ENCODE measurements around the gene PIEZO2. TPM values are rescaled to one million over a fixed set of nuclear protein-coding genes. Genes with fewer than 3 reads are reported as not detected.

The PIEZO2 gene
- total RNA-seq, 1 experiment from 2014 or later = 5.5 TPM

DNA sequence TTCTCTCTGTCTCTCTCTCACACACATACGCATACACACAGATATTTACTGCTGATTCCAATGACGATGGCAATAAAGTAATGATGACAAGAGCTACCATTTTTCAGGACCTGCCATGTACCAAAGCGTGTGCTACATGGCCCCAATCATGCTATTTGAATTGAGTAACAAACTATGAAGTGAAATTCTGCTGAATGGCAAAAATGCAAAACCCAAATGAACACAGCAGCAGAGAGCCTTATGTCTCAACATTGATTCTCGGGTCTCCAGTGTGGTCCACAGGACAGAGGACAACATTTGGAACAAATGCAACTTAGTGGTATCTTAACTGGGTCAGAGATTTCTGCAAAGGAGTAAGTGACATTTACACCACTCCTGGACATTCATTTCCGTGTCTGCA, 117.4 kb downstream of the PIEZO2 start:
- Histone ChIP-seq H3K9me3 (ENCODE audit: low read depth, low read length, poor library complexity, severe bottlenecking) (no peaks in the 10 kb centered on the region), H3K36me3 (ENCODE audit: insufficient read depth, low read length, poor library complexity, severe bottlenecking) (no peaks in the 10 kb centered on the region), H3K27ac (ENCODE audit: low read depth, low read length, poor library complexity, severe bottlenecking) (no peak overlapping the region), H3K27me3 (replicated peaks; ENCODE audit: insufficient read depth, low read depth, low read length, poor library complexity) (peaks cover 9% of the 10 kb centered on the region), H3K4me1 (ENCODE audit: insufficient read depth, low read length, poor library complexity, severe bottlenecking) (no peaks in the 10 kb centered on the region), H3K4me3 (ENCODE audit: low read depth, low read length, poor library complexity, severe bottlenecking) (no peak overlapping the region)
- intact Hi-C loops (cut with micrococcal nuclease; ENCODE audit: unreplicated experiment) = no loop called here
- ChIA-PET CTCF (no interaction called here), POLR2A (ENCODE audit: low non-redundant PET) (no interaction called here)
- no TSS peak for BruUV-seq (replicated peaks)
- TF ChIP-seq CTCF (conservative IDR thresholded peaks at IDR 0.05; ENCODE audit: low read depth, low read length) (no peak), EZH2 (IDR thresholded peaks at IDR 0.05; ENCODE audit: borderline replicate concordance, low read depth, low read length, poor library complexity, severe bottlenecking) (no peak)
- no peak for DNase-seq (ENCODE audit: low spot score)

- Histone ChIP-seq H3K27me3 (replicated peaks; ENCODE audit: insufficient read depth, low read depth, low read length, poor library complexity) (peaks cover 11% of the 10 kb centered on the region), H3K9me3 (ENCODE audit: low read depth, low read length, poor library complexity, severe bottlenecking) (no peaks in the 10 kb centered on the region), H3K27ac (ENCODE audit: low read depth, low read length, poor library complexity, severe bottlenecking) (no peak overlapping the region), H3K36me3 (ENCODE audit: insufficient read depth, low read length, poor library complexity, severe bottlenecking) (no peaks in the 10 kb centered on the region), H3K4me3 (ENCODE audit: low read depth, low read length, poor library complexity, severe bottlenecking) (no peak overlapping the region), H3K4me1 (ENCODE audit: insufficient read depth, low read length, poor library complexity, severe bottlenecking) (no peaks in the 10 kb centered on the region)
- CTCF ChIA-PET = no interaction called here
- POLR2A ChIA-PET (ENCODE audit: low non-redundant PET) = no interaction called here
- BruUV-seq (replicated peaks) = no TSS peak
- TF ChIP-seq EZH2 (IDR thresholded peaks at IDR 0.05; ENCODE audit: borderline replicate concordance, low read depth, low read length, poor library complexity, severe bottlenecking) (no peak), CTCF (conservative IDR thresholded peaks at IDR 0.05; ENCODE audit: low read depth, low read length) (no peak)
- DNase-seq (ENCODE audit: low spot score) = no peak
- intact Hi-C loops (cut with micrococcal nuclease; ENCODE audit: unreplicated experiment) = no loop called here
Measured at GRCh38 chr18:11029021-11029420, 120.3 kb downstream of the PIEZO2 start.

DNA sequence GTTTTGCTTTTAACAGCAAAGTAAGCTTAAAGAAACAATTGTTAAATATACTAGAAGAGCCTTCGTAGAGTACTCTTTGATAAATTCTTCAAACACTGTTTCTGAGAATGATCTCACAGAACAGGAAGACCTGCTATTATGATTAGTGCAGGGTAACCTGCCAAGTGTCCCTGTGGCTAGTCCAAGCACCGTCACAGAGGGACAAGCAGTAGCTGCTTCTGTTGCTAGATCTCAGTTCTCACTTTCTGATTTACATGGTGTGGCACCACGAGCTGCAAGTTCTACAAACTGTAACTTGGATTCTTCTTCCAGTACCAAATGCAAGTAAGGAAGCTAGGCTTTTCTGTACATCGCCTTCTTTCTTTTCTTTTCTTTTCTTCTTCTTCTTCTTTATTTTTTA, 121.5 kb downstream of the PIEZO2 start:
- DNase-seq (ENCODE audit: low spot score) = no peak
- no peaks in the 10 kb centered on the region for H3K4me1 ChIP-seq (ENCODE audit: insufficient read depth, low read length, poor library complexity, severe bottlenecking)
- no peak overlapping the region for H3K27ac ChIP-seq (ENCODE audit: low read depth, low read length, poor library complexity, severe bottlenecking)
- ChIA-PET POLR2A (ENCODE audit: low non-redundant PET) (no interaction called here), CTCF (no interaction called here)
- H3K36me3 ChIP-seq (ENCODE audit: insufficient read depth, low read length, poor library complexity, severe bottlenecking) = no peaks in the 10 kb centered on the region
- H3K9me3 ChIP-seq (ENCODE audit: low read depth, low read length, poor library complexity, severe bottlenecking) = no peaks in the 10 kb centered on the region
- no TSS peak for BruUV-seq (replicated peaks)
- H3K27me3 ChIP-seq (replicated peaks; ENCODE audit: insufficient read depth, low read depth, low read length, poor library complexity) = peaks cover 9% of the 10 kb centered on the region
- H3K4me3 ChIP-seq (ENCODE audit: low read depth, low read length, poor library complexity, severe bottlenecking) = no peak overlapping the region
- intact Hi-C loops (cut with micrococcal nuclease; ENCODE audit: unreplicated experiment) = no loop called here
- TF ChIP-seq EZH2 (IDR thresholded peaks at IDR 0.05; ENCODE audit: borderline replicate concordance, low read depth, low read length, poor library complexity, severe bottlenecking) (no peak), CTCF (conservative IDR thresholded peaks at IDR 0.05; ENCODE audit: low read depth, low read length) (no peak)
